ENCODE data around the gene SERPINA6. TPM values are rescaled to one million over a fixed set of nuclear protein-coding genes. Genes with fewer than 3 reads are reported as not detected.

Gene SERPINA6
- total RNA-seq, 2 donors from 2014 or later: not detected

DNA sequence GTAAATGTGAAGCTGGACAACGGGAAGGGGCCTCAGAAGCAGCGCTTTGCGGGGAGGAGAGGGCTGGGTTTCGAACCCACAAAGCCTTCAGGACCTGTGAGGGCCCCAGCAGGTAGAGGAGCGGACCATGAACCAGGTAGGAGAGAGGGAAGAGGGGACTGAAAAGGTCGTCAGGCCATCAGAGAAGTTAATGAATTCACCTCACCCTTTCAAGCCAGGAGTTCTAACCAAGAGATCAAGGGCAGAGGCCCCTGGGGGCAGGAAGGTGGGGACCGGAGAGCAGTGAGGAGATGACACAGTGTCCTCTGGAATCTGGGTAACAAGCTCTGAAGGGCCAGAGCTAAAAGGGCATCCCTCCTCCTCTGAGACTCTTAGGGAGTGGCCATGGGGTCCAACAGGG, 45.8 kb upstream of the SERPINA6 start:
- no peak overlapping the region for H3K27ac Mint-ChIP-seq

DNA sequence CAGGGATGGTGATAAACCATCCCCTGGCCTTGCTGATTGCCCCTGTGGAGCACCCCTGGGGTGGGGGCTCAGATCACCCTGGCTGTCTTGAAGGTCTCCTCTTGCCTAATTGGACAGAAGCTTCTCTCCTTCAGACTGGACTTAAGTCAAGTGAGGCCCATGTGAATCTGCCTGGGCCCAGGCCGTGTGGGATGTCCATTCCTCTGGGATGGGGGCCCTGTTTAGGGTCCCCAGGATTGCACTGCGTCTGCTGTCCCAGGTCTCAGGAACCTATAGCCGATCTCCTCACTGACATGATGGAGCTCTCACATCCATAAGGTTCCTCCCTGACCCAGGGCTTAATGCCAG, 45.1 kb upstream of the SERPINA6 start:
- Mint-ChIP-seq H3K27me3 (ENCODE audit: insufficient read depth) (no peaks in the 10 kb centered on the region), H3K36me3 (ENCODE audit: low read depth) (no peaks in the 10 kb centered on the region), H3K4me3 (no peak overlapping the region), H3K4me1 (peaks cover 3% of the 10 kb centered on the region), H3K9me3 (no peaks in the 10 kb centered on the region), H3K27ac (no peak overlapping the region)
- TF ChIP-seq CTCF (conservative IDR thresholded peaks at IDR 0.05): no peak
- H3K4me1 ChIP-seq (ENCODE audit: control insufficient read depth, insufficient read depth, low read length): no peaks in the 10 kb centered on the region
- no peak overlapping the region for H3K9ac ChIP-seq (ENCODE audit: extremely low read depth, low read length, poor library complexity, severe bottlenecking)
- H3K27ac ChIP-seq (ENCODE audit: low read depth, low read length): no peak overlapping the region
- H3K9me3 ChIP-seq (ENCODE audit: control insufficient read depth, low read length): no peaks in the 10 kb centered on the region
- H3K4me3 ChIP-seq (ENCODE audit: low read length): no peak overlapping the region
- H3K27me3 ChIP-seq (ENCODE audit: control insufficient read depth, insufficient read depth, low read length, poor library complexity, severe bottlenecking): no peaks in the 10 kb centered on the region
- H3K36me3 ChIP-seq (ENCODE audit: control insufficient read depth, insufficient read depth, low read length): no peaks in the 10 kb centered on the region
- 88 to 96% methylated on average over 1 to 3 of the region's 3 CpGs for WGBS, 2 experiments (ENCODE audit: insufficient coverage in 1 of 2, insufficient read length in 1 of 2)
- no peak for DNase-seq

More for the DNA sequence above, 45.8 kb upstream of the SERPINA6 start:
- Mint-ChIP-seq H3K36me3 (ENCODE audit: low read depth) (no peaks in the 10 kb centered on the region), H3K27me3 (ENCODE audit: insufficient read depth) (no peaks in the 10 kb centered on the region), H3K4me1 (peaks cover 4% of the 10 kb centered on the region), H3K4me3 (no peak overlapping the region), H3K9me3 (no peaks in the 10 kb centered on the region)
- WGBS, 2 experiments (ENCODE audit: insufficient coverage in 1 of 2, insufficient read length in 1 of 2): 83 to 100% methylated on average over 5 to 7 of the region's 7 CpGs
- Histone ChIP-seq H3K4me1 (ENCODE audit: control insufficient read depth, insufficient read depth, low read length) (no peaks in the 10 kb centered on the region), H3K27ac (ENCODE audit: low read depth, low read length) (no peak overlapping the region), H3K4me3 (ENCODE audit: low read length) (no peak overlapping the region), H3K9me3 (ENCODE audit: control insufficient read depth, low read length) (no peaks in the 10 kb centered on the region), H3K27me3 (ENCODE audit: control insufficient read depth, insufficient read depth, low read length, poor library complexity, severe bottlenecking) (no peaks in the 10 kb centered on the region), H3K9ac (ENCODE audit: extremely low read depth, low read length, poor library complexity, severe bottlenecking) (no peak overlapping the region), H3K36me3 (ENCODE audit: control insufficient read depth, insufficient read depth, low read length) (no peaks in the 10 kb centered on the region)
- no peak for TF ChIP-seq CTCF (conservative IDR thresholded peaks at IDR 0.05)
- no peak for DNase-seq

GRCh38 chr14:94367347-94368242, 44.5 kb upstream of the SERPINA6 start:
- Histone ChIP-seq H3K4me1 (ENCODE audit: control insufficient read depth, insufficient read depth, low read length) (no peaks in the 10 kb centered on the region), H3K9me3 (ENCODE audit: control insufficient read depth, low read length) (no peaks in the 10 kb centered on the region), H3K36me3 (ENCODE audit: control insufficient read depth, insufficient read depth, low read length) (no peaks in the 10 kb centered on the region), H3K9ac (ENCODE audit: extremely low read depth, low read length, poor library complexity, severe bottlenecking) (no peak overlapping the region), H3K27me3 (ENCODE audit: control insufficient read depth, insufficient read depth, low read length, poor library complexity, severe bottlenecking) (no peaks in the 10 kb centered on the region), H3K4me3 (ENCODE audit: low read length) (no peak overlapping the region), H3K27ac (ENCODE audit: low read depth, low read length) (no peak overlapping the region)
- Mint-ChIP-seq H3K4me3 (no peak overlapping the region), H3K9me3 (no peaks in the 10 kb centered on the region), H3K4me1 (peaks cover 1% of the 10 kb centered on the region), H3K36me3 (ENCODE audit: low read depth) (no peaks in the 10 kb centered on the region), H3K27me3 (ENCODE audit: insufficient read depth) (no peaks in the 10 kb centered on the region), H3K27ac (no peak overlapping the region)
- WGBS, 2 experiments (ENCODE audit: insufficient coverage in 1 of 2, insufficient read length in 1 of 2): 87 to 90% methylated on average over 8 to 12 of the region's 12 CpGs
- no peak for DNase-seq
- TF ChIP-seq CTCF (conservative IDR thresholded peaks at IDR 0.05): no peak
